Activated naive CD8-positive, alpha-beta T cell treated with anti-CD3 and anti-CD28 coated beads, Interleukin-2, amount 10 ng/mL, durations not matched to agents 7 days and 5 days (primary cell): ENCODE results near the gene BST1. TPM values are rescaled to one million over a fixed set of nuclear protein-coding genes. Genes with fewer than 3 reads are reported as not detected.
"Not testable (repeated sequence)": the region's sequence is repeated elsewhere in the genome, so short reads cannot be mapped to it uniquely, and the experiment has no call there.

Experiments
- ATAC-seq: fragments of 150-1000 bp; cut with Tn5 transposase; one replicate; pipeline ENCODE4 v1.10.0; 2021; ENCODE audit warnings: low read depth, moderate library complexity
- POLR2A ChIA-PET: fragments of 350-600 bp; sonication (Branson Sonifier 250); formaldehyde crosslinking; loops from one replicate; lab custom pipeline; 2021; ENCODE audit warnings: antibody characterized with exemption; lab: Charles Lee
- DNase-seq: peaks from one replicate; pipeline ENCODE4 v3.0.0; 2021
- H3K27ac Mint-ChIP-seq: one replicate; pipeline ENCODE4 v1.8.0; 2022; ENCODE audit warnings: mild to moderate bottlenecking, mixed read lengths
- H3K27me3 Mint-ChIP-seq: one replicate; pipeline ENCODE4 v1.8.0; 2022; ENCODE audit warnings: mild to moderate bottlenecking, moderate library complexity, mixed read lengths
- H3K36me3 Mint-ChIP-seq: one replicate; pipeline ENCODE4 v1.8.0; 2021; ENCODE audit warnings: mild to moderate bottlenecking, mixed read lengths
- H3K4me1 Mint-ChIP-seq: one replicate; pipeline ENCODE4 v1.8.0; 2021; ENCODE audit warnings: mixed read lengths
- H3K4me3 Mint-ChIP-seq: one replicate; pipeline ENCODE4 v1.8.0; 2022; ENCODE audit warnings: mild to moderate bottlenecking, moderate library complexity, mixed read lengths
- H3K9me3 Mint-ChIP-seq: one replicate; pipeline ENCODE4 v1.8.0; 2021; ENCODE audit warnings: mixed read lengths
- total RNA-seq, 2 experiments: library from RNA; stranded (reverse); gene quantifications; one replicate each; pipeline ENCODE4 v1.2.3, GENCODE V29; 2021

The BST1 gene
- total RNA-seq, 2 experiments from 2014 or later: 0.78 to 0.91 TPM

- H3K27me3 Mint-ChIP-seq: no peaks in the 10 kb centered on the region
- POLR2A ChIA-PET: no interaction called here
- peaks cover 12% of the 10 kb centered on the region for H3K36me3 Mint-ChIP-seq
- no peak overlapping the region for H3K4me3 Mint-ChIP-seq
- DNase-seq (no peak), ATAC-seq (no peak)
- peaks cover 36% of the 10 kb centered on the region for H3K4me1 Mint-ChIP-seq
- peaks cover 13% of the 10 kb centered on the region for H3K9me3 Mint-ChIP-seq
- no peak overlapping the region for H3K27ac Mint-ChIP-seq
These were observed 48.3 kb downstream of the BST1 start for GRCh38 chr4:15751153-15751552.

DNA sequence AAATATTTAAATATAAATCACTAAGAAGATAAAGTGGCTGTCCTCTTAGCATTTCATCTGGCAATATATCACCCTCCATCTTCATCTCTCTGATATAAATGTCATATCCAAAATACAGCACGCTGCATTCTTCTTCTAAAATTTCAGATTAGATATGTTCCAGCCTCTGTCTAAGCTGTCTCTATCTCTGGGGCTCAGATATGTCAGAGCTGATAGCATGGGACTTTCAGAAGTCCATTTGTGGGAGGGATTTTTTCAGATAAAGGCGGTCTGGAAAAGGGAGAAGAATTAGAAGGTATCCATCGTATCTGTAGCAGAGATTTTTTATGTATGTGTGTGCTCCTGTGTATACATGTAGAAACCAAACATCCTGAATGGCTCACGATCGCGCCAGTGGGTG lies 50.2 kb downstream of the BST1 start:
- POLR2A ChIA-PET: interaction anchor here (1.6 kb wide), 1 partner anchor 26 kb away, joined by 4 read pairs; no protein-coding TSS in a partner anchor

DNA sequence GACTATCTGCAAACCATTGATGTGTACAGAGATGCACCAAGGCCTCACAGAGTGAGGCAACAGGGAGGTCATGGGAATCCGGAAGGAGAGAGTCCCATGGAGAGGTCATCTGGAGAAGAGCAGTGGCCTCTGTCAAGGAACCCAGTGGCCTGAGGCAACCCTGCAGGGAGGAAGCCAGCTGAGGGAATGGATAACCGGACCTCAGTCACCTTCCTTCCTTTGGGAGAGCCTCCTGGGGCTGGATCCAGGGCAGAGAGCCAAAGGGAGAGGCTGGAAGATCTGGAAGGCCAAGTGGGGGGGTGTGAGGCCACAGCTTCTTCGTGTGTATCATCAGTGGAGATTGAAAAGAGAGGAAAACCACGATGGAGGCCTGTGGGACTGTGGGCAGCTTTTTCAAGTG lies 50.9 kb downstream of the BST1 start:
- H3K4me1 Mint-ChIP-seq: peaks cover 42% of the 10 kb centered on the region
- no peak for ATAC-seq
- POLR2A ChIA-PET: interaction anchor here (0.9 to 1.8 kb wide), 6 partner anchors 10 to 29 kb away, joined by 3 to 9 read pairs (median 4); no protein-coding TSS in a partner anchor
- H3K27ac Mint-ChIP-seq: peak overlapping the region; percentile 86
- peaks cover 5% of the 10 kb centered on the region for H3K36me3 Mint-ChIP-seq
- peaks cover 4% of the 10 kb centered on the region for H3K9me3 Mint-ChIP-seq
- peak overlapping the region; percentile 70 for H3K4me3 Mint-ChIP-seq
- no peaks in the 10 kb centered on the region for H3K27me3 Mint-ChIP-seq
- DNase-seq: no peak

More for the DNA sequence above, 50.2 kb downstream of the BST1 start:
- Mint-ChIP-seq H3K9me3 (peaks cover 7% of the 10 kb centered on the region), H3K4me1 (peaks cover 40% of the 10 kb centered on the region), H3K36me3 (peaks cover 3% of the 10 kb centered on the region), H3K4me3 (no peak overlapping the region), H3K27ac (peak overlapping the region; percentile 86), H3K27me3 (no peaks in the 10 kb centered on the region)
- no peak for ATAC-seq
- no peak for DNase-seq

DNA sequence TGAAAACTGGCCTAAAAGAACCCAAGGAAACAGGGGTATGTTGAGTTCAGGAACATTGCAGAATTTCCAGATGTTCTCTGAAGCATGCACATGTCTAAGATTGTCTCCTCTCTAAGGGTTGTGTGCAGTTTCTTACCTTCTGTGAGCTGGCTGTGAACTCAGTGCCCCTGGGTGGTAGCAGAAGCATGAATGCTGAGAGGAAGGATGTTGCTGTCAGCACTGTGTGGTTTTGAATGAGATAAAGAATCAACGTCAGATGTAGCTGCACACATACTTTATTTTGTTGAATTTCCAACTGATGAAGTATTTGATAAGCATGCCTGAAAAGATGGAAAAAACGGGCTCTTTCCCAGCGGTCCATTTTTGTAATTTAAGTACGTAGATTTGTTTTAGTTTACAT lies 51.5 kb downstream of the BST1 start:
- peak overlapping the region; percentile 70 for H3K4me3 Mint-ChIP-seq
- DNase-seq: no peak
- peak; percentile 70 for ATAC-seq
- H3K27ac Mint-ChIP-seq: peak overlapping the region; percentile 86
- H3K9me3 Mint-ChIP-seq: peaks cover 4% of the 10 kb centered on the region
- H3K27me3 Mint-ChIP-seq: no peaks in the 10 kb centered on the region
- H3K4me1 Mint-ChIP-seq: peaks cover 42% of the 10 kb centered on the region
- POLR2A ChIA-PET: interaction anchor here (0.9 to 1.8 kb wide), 6 partner anchors 11 to 29 kb away, joined by 3 to 9 read pairs (median 4); no protein-coding TSS in a partner anchor
- peaks cover 5% of the 10 kb centered on the region for H3K36me3 Mint-ChIP-seq

- Mint-ChIP-seq H3K4me1 (peaks cover 45% of the 10 kb centered on the region), H3K4me3 (peak overlapping the region; percentile 80), H3K27me3 (no peaks in the 10 kb centered on the region), H3K27ac (peak overlapping the region; percentile 87), H3K36me3 (peaks cover 7% of the 10 kb centered on the region), H3K9me3 (peaks cover 5% of the 10 kb centered on the region)
- POLR2A ChIA-PET: interaction anchor here (0.9 to 3.7 kb wide), 13 partner anchors 8 to 753 kb away, joined by 3 to 52 read pairs (median 5); partner anchors contain the start of genes CD38, CPEB2 and FGFBP2
- ATAC-seq: no peak
- no peak for DNase-seq
These were observed 52.7 kb downstream of the BST1 start for GRCh38 chr4:15755321-15756155.

- DNase-seq: peak; percentile 67
- Mint-ChIP-seq H3K9me3 (peaks cover 2% of the 10 kb centered on the region), H3K4me1 (peaks cover 45% of the 10 kb centered on the region), H3K36me3 (peaks cover 4% of the 10 kb centered on the region), H3K27ac (peak overlapping the region; percentile 87), H3K27me3 (no peaks in the 10 kb centered on the region), H3K4me3 (peak overlapping the region; percentile 80)
- ATAC-seq: peak; percentile 78
- POLR2A ChIA-PET: interaction anchor here (0.8 to 3.7 kb wide), 13 partner anchors 9 to 754 kb away, joined by 3 to 52 read pairs (median 4); partner anchors contain the start of genes CD38, CPEB2 and FGFBP2
These were observed 53.5 kb downstream of the BST1 start for GRCh38 chr4:15756361-15756861.

- DNase-seq (no peak), ATAC-seq (peak; percentile 15)
- Mint-ChIP-seq H3K27ac (peak overlapping the region; percentile 87), H3K4me3 (peak overlapping the region; percentile 80), H3K9me3 (peaks cover 2% of the 10 kb centered on the region), H3K27me3 (no peaks in the 10 kb centered on the region), H3K36me3 (peaks cover 4% of the 10 kb centered on the region), H3K4me1 (peaks cover 45% of the 10 kb centered on the region)
- POLR2A ChIA-PET: interaction anchor here (0.8 to 3.7 kb wide), 8 partner anchors 9 to 103 kb away, joined by 3 to 52 read pairs (median 8); partner anchors contain the start of gene CD38
These were observed 54.2 kb downstream of the BST1 start for GRCh38 chr4:15757054-15757453.

- Mint-ChIP-seq H3K27ac (peak overlapping the region; percentile 54), H3K9me3 (peaks cover 2% of the 10 kb centered on the region), H3K4me1 (peaks cover 48% of the 10 kb centered on the region), H3K4me3 (no peak overlapping the region), H3K36me3 (peaks cover 4% of the 10 kb centered on the region), H3K27me3 (no peaks in the 10 kb centered on the region)
- no peak for ATAC-seq
- POLR2A ChIA-PET: interaction anchor here (3.4 to 3.7 kb wide), 2 partner anchors 8 to 20 kb away, joined by 51 to 52 read pairs; partner anchors contain the start of gene CD38
- no peak for DNase-seq
These were observed 55.4 kb downstream of the BST1 start for GRCh38 chr4:15758294-15758693.

- Mint-ChIP-seq H3K4me3 (peak overlapping the region; percentile 11), H3K27ac (peak overlapping the region; percentile 75), H3K36me3 (peaks cover 13% of the 10 kb centered on the region), H3K4me1 (peaks cover 41% of the 10 kb centered on the region)
- H3K9me3 Mint-ChIP-seq, DNase-seq, ATAC-seq, H3K27me3 Mint-ChIP-seq: not testable (repeated sequence)
- POLR2A ChIA-PET: interaction anchor here (1.8 kb wide), 1 partner anchor 17 kb away, joined by 4 read pairs; no protein-coding TSS in a partner anchor
These were observed 59.6 kb downstream of the BST1 start for GRCh38 chr4:15762460-15762859.

DNA sequence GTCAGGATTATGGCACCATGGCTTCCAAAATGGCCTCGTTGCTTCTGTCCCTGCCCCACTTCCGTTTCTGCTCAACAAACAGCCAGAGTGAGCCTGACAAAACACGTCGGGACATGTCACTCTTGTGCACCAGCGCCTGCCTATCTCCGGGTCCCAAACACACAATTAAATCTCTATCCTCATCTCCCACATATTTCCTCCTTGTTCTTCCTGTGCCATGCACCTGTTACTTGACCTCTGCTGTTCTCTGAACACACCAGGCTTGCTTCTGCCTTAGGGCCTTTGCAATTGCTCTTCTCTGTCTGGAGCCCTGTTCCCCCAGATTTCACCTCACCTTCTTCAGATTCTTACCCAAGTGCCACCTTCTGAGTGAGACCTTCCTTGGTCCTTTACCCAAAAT lies 62.5 kb downstream of the BST1 start:
- H3K27me3 Mint-ChIP-seq: no peaks in the 10 kb centered on the region
- DNase-seq (no peak), ATAC-seq (peak; percentile 3)
- peak overlapping the region; percentile 92 for H3K27ac Mint-ChIP-seq
- POLR2A ChIA-PET: interaction anchor here (1.2 to 2.1 kb wide), 5 partner anchors 8 to 84 kb away, joined by 7 to 51 read pairs (median 11); partner anchors contain the start of gene FAM200B
- H3K36me3 Mint-ChIP-seq: peaks cover 9% of the 10 kb centered on the region
- H3K4me3 Mint-ChIP-seq: peak overlapping the region; percentile 54
- no peaks in the 10 kb centered on the region for H3K9me3 Mint-ChIP-seq
- H3K4me1 Mint-ChIP-seq: peaks cover 50% of the 10 kb centered on the region

DNA sequence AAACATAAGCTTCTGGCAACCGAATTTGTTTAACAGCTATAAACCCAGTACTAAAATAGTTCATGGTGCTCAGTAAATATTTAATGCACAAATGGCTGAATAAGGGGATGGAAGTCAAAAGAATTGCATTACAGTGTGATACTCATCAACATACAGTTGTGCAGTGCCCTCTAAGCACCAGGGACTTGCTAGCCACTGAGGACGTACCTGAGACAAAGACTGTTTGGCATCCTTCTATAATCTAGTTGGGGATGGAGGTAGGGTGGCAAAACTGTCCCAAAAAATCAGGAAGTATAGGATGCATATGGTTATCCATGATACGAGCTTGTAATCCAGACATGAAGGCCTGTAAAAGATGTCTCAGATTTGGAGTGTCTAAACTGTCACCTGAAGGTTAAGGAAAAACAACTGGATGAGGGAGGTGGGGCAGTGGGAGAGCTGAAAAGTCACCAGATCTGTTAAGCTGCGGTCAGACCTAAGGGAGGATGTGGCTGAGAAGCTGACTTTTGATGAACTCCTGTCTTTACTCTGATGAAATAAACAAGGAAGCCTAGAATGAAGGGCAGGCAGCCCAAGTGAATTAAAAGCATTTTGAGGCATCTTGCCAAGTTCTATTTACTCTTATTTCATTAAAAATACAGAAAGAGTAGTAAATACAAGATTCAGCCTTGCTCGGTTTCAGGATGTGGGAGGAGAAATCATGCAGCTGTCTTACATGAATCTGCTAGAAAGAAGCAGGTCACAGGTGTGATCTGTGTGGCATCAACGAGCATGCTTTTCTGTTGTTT lies 63.2 kb downstream of the BST1 start:
- peaks cover 53% of the 10 kb centered on the region for H3K4me1 Mint-ChIP-seq
- peak overlapping the region; percentile 54 for H3K4me3 Mint-ChIP-seq
- no peaks in the 10 kb centered on the region for H3K9me3 Mint-ChIP-seq
- H3K27me3 Mint-ChIP-seq: no peaks in the 10 kb centered on the region
- peak overlapping the region; percentile 92 for H3K27ac Mint-ChIP-seq
- peak; percentile 76 for ATAC-seq
- POLR2A ChIA-PET: interaction anchor here (0.7 to 2.1 kb wide), 7 partner anchors 9 to 91 kb away, joined by 3 to 51 read pairs (median 9); partner anchors contain the start of gene FAM200B
- DNase-seq: no peak
- H3K36me3 Mint-ChIP-seq: peaks cover 9% of the 10 kb centered on the region

GRCh38 chr4:15766821-15767220 lies 64.0 kb downstream of the BST1 start:
- Mint-ChIP-seq H3K36me3 (peaks cover 9% of the 10 kb centered on the region), H3K27ac (peak overlapping the region; percentile 92), H3K4me3 (peak overlapping the region; percentile 54)

More at GRCh38 chr4:15766821-15767220, 64.0 kb downstream of the BST1 start:
- ATAC-seq (no peak), DNase-seq (no peak)
- POLR2A ChIA-PET: interaction anchor here (0.6 to 2.1 kb wide), 8 partner anchors 10 to 221 kb away, joined by 3 to 51 read pairs (median 8); partner anchors contain the start of gene FAM200B
- Mint-ChIP-seq H3K9me3 (no peaks in the 10 kb centered on the region), H3K27me3 (no peaks in the 10 kb centered on the region), H3K4me1 (peaks cover 60% of the 10 kb centered on the region)
